HTR-8/SVneo (cell line): ENCODE measurements around the gene MAGEF1.
"Not testable (repeated sequence)": the region's sequence is repeated elsewhere in the genome, so short reads cannot be mapped to it uniquely, and the experiment has no call there.

Source experiments
- DNase-seq: peaks from one replicate; pipeline ENCODE4 v3.0.0; 2011; ENCODE audit warnings: low spot score, mixed read lengths; ENCODE audit not compliant: insufficient read length
- FAIRE-seq: peaks from 2 replicates; lab custom pipeline; 2011; peaks lifted over from hg19 to GRCh38; lab: Jason Lieb, UNC

The MAGEF1 gene

DNA sequence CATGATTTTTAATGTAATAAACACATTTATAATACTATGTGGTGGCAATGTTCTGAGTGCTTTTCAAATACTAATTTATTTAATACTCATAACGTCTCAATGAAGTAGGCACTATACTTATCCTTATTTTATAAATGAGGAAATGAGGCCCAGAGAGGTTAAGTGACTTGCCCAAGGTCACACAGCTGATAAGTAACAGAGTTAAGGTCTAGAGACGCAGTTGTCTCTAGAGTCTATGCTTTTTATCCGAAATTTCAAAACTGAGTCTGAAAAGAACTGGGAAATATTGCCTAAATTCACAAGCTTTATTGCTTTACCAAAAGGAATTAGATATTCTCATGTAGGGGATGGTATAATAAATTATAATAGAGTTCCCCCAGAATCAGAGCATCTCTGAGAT is 31.4 kb upstream of the MAGEF1 start:
- no peak for DNase-seq
- FAIRE-seq = no peak

DNA sequence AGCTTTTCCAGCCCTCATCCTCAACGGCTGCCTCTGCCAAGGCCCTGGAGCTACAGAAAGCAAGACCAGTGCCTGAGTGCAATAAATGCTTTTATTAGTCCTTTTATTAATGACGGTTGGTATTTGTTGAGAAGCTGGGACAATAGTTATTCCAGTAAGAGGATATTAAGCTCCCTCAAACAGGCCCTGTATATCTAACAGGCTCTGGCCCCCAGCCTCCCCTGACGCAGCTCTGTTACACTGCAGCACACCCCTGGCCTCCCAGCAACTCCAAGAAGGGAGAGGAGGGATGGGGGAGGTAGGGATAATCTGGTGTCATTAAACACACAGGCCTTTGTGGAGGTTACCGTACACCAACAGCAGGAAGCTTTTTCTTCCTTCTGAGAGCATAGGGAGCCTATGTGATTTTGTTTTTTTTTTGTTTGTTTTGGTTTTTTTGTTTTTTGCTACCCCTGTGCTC is 30.8 kb upstream of the MAGEF1 start:
- DNase-seq (no peak), FAIRE-seq (no peak)

DNA sequence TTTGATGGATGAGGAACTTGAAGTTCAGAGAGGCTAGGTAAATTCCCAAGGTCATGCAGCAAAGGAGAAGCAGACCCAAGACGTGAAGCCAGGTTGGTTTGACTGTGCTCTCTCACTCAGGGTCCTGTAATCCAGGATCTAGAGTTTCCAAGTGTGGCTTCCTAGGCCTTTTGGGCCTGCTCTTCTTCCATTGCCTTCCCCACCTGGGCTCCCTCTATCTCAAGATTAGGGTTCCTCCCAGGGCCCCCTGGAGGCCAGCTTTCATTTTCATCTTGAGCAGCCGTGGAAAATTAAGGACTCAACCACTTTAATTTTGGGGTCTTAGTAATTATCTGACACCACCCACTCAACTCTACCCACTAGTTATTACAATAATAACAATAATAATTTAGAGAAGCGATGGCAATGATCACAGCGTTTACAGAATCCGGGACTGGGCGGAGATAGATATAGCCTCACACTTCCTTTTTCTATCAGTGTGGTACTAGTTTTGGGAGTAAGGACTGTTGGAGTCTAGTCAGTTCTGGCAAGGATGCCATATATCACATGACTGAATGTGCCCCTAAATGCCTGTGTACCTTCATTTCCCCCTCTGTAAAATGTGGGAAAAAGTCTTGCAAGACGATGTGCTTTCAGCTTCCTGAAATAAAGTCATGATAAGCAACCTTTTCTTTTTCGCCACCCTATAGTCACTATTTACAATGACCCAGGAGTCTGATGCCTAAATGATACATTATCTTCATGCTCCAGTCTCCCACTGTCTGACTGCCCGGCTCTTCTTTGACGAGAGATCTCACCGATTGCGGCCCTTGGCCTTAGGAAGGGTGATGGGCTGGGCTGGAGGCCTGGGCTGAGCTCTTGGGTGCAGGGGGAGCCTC is 30.2 kb upstream of the MAGEF1 start:
- no peak for FAIRE-seq
- DNase-seq = no peak

DNA sequence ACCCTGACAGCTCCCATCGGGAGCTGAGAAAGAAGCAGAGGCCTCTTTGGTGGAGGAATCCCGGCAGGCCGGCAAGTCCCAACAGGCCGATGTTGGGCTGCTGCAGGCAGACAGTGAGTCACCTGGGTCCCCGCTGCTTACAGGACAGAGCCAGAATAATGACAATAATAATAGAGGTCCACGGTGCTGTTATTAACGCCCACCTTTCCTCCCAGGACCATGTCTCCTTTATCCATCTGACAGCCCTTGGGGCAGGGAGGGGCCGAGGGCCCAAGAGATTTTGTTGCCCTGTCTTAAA is 29.3 kb upstream of the MAGEF1 start:
- DNase-seq (peak; percentile 46), FAIRE-seq (no peak)

DNA sequence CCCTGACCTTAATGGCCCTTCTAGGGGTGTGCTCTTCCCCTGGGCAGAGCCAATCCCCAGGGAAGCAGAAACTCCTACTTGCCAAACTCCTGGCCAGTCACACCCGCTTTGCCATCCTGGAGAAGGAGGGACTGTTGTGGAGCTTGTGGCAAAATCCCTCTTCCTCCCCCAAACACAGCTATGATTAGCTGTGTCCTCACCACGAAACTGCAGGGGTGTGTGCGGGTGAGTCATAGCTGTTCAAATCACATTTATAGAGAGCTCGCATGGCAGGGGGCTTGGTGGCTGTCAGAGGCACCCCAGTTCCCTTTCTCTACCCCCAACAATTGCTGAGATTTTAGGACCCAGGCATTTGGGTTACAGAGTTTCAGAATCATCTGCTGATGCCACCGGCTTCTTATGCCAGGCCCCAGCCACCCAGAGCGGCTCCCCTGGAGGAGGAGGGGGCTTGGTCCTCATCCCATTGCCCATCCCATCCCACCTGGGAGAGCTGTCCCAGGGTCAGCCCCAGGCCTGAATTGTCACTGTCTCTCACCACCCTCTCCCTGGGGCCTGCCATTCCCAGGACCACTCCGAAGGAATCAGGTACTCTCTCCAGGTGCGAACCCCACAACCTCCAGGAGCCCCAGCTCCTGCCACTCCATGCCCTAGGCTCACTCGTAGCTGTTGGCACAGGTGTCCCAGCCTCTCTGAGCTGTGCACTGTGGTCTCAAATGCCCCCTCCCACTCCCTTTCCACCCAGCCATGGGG is 28.8 kb upstream of the MAGEF1 start:
- DNase-seq (peak; percentile 62), FAIRE-seq (no peak)

DNA sequence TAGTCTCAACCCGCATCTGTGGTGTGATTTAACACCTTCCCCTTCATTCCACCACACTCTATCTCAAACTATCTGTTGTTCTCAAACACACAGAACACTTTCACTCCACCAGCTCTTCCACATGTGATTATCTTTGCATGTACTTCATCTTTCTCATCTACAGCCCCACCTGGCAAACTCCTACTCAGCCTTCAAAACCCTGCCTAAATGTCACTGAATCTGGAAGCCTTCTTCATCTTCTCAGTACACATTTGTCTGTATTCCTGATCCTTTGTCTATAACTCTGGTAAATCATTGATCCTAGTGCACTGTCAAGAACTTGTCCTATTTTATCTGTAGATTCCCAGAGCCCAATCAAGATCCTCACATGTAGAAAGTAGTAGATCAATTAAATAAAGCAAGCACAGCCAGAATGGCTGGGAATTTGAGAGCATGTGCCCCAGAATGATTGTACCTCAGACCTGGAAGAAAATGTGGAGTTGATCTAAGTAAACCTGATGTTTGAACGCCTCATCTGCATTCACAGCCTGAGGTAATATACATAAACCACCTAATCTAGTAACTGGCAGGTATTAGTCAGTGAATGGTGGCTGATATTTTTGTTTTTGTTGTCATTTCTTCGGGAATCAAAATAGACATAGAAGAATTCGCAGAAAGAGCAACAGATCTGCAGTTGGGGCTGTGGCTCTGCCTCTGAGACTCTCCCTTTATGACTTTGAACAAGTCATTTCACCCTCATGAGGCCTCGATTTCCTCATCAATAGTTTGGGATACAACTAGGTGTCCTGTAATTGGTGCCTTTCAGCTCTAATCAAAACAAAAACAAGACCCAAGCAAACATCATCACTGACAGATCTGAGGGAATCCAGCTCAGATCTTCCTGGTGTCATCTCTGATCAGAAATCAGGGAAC is 28.0 kb upstream of the MAGEF1 start:
- FAIRE-seq (no peak), DNase-seq (no peak)

DNA sequence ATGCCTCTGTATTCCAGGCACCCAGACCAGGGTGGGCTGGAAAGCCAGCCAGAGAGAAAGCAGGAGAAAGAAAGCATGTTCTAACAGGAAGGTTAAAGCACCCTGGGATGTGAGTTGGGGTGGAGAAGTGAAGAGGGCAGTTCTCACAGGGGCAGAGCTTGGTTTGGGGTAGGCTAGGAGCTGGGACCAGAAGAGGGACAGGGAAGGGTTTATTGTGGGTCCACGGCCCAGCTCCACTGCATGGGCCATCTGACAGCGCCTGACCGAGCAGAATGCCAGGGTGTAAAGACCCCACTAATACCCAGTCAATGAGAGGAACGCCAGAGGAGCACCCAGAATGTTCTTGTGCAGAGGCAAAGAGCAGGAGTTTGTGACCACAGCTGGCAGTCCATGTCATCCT is 27.1 kb upstream of the MAGEF1 start:
- DNase-seq = no peak

DNA sequence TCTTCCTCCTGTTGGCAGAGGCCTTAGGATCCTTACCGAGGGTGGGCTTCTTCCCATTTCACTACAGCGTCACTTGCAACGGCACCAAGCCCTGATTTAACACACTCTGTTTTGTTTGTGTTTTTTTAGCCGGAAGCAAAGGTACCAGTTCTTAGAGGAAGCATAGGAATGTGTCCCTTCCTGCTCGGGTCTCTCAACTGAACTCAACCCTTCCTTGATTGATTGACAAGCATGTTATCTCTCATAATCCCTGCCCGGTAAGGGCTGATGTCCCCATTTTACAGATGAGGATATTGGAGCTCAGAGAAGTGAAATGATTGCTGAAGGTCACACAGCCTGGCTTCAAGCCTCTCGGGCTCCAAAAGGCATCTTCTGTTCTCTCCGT is 26.6 kb upstream of the MAGEF1 start:
- FAIRE-seq (no peak), DNase-seq (no peak)

More for the DNA sequence above, 27.1 kb upstream of the MAGEF1 start:
- no peak for FAIRE-seq

DNA sequence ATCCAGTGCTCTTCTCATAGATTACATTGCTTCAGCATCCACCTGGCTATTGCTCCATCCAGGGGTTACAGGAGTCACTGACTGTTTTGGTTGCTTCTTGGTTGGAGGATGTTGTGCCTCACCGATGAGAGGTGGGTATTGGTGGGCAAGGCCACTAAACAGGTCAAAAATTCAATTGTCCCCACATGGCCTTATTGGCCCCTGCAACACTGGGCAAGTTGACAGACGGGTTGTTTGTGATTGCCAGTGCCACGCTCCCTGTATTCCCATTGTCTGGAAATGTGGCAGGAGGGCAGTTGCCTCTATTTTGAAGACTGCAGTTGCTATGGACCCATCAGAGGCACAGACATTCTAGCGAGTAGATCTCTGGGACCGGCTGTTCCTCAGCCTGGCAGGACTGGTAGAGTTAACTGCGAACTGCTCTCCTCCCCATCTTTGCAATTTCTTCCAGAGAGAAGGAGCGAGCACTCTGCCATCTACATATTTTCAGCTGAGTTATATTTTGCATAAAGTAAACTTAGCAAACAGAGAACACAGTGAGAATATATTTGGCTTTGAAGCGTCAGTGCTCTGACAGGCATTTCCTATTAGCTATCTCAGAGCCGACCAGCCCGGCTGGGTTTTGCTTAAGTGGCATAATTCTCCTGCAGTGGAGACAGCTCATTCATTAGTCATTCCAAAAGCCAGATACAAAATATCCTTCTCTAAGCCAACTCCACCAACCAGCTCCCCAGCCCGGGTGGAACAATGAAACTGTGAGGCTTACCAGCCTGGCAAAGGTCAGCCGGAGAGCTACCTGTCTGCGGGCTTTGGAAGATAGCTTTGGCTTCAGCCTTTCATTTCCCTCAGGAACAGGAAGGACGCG is 26.0 kb upstream of the MAGEF1 start:
- FAIRE-seq (no peak), DNase-seq (peak; percentile 45)

DNA sequence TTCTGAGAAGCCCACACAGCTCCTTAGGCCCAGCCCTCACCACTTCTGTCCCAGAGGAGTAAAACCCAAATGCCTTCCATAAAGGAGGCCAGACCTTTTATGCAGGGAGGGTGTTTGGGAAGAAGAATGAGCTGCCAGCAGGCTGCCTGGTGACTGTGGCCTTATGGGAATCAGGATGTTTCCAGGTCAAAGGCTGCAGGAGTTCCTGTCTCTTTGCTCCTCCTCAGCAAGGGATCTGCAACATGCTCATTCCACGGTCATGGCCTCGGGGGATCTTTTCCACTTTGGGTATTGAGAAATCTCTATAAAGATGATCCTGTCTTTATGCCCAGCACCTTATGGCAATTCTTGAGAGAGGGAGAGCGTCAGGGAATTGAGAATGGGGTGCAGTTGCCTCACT is 25.2 kb upstream of the MAGEF1 start:
- FAIRE-seq (no peak), DNase-seq (no peak)

DNA sequence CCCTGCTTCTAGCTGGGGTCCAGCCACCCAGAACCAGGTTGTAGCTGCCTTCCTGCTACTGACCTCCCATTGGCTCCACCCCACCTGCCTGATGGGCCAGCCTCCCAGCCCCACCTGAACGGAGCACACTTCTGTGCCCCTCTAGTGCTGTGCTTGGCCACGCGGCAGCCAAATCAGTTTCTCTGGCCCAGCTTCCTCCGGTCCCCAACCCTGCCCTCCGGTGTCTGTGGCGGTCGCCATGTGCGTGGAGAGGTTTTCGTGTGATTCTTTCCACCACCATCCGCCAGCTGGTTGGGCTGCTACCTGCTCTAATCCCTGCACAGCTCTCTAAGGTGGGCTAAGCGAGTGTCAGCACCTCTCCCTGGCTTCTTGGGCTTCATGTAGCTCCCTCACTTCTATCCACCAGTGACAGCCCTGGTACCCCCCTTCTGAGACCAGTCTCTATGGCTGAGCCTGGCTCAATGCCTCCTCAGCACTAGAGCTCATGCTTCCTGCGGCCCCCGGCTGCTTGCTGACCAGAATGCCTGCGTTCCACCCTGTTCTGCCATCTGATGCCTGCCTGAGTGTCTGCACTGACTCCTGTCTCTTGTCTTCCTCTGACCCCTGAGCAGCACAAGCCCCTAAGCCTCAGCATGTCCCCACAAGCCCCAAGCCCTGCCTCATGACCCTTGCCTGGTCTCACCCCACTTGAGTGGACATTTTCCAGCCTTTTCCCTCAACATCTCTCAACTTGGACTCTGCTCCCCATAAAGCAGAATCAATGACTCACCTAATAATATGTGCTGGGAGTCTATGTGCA is 23.2 kb upstream of the MAGEF1 start:
- DNase-seq (no peak), FAIRE-seq (no peak)

DNA sequence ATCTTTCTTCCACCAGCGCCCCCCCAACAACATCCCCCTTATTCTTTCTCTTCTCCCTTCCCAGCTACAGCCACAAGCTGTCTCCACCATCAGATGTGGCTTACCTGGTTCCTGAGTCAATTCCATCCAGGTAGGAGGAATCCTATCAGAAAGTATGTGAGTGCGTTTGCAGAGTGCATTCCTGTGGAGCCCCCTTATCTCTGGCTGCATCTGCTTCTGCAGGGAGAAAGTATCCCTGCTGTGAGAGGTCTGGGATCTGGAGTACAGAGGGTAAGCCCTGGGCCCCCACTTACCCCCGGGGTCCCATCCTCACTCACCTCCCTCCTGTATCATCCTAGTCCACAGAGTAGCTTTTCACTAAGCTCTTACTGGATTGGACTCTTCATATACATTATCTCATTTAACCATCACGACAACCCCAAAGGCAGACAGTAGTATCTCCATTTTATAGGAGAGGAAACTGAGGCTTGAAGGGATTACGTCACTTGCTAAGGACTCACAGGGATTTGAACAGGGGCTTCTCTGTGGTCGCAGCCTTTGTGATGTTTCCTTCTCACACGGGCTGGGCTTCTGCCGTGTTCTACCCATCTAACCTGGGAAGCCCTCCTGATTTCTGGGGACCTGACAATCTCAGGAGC is 22.2 kb upstream of the MAGEF1 start:
- DNase-seq (no peak), FAIRE-seq (no peak)

DNA sequence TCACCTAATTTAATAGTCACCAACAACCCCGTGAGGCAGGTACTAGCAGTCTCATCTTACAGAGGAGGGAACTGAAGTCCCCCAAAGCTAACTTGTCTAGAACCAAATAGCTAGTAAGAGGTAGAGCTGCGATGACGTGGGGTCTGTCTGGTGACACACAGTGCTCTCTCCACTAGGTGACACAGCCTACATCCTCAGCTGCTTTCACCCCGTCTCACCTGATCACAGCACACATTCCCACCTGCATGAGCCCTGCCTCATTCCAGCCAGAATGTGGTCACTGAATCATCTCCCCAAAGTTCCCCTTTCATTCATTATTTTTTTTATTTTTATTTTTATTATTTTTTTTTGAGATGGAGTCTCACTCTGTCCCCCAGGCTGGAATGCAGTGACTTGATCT is 21.3 kb upstream of the MAGEF1 start:
- FAIRE-seq = no peak
- no peak for DNase-seq

DNA sequence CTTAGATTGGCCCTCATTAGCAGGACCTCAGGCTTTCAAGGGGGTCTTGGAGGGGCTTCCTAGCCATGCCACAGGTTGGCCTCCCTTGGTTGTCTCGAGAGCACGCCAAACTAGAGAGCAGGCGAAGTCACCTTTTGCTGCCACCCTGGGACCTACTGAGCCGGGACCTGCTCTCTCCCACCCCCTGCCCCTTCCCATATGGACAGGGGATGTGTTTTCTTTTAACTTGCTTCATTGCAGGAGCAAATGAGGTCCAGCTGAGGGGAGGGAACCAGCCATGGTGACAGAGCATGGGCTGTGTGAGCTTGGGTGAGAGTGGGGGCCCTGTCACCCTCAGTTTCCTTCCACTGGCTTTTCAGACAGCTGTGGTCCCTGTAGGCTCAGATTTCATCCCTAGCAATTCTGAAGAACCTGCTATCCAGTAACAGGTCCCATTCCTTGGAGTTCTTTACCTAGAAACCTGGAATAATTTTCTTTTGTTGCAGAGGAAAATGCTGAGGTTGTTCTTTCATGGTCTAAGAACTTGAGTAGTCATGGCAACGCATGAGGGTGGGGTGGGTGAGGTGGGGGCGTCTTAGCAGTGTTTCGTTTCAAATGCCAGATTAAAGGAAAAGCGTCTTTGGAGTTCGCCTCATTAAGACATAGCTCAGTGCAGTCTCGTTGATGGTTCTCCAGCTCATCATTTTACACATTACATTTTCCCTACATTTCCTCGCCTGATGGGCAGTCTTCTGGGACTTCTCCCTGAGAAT is 20.1 kb upstream of the MAGEF1 start:
- FAIRE-seq (no peak), DNase-seq (no peak)

DNA sequence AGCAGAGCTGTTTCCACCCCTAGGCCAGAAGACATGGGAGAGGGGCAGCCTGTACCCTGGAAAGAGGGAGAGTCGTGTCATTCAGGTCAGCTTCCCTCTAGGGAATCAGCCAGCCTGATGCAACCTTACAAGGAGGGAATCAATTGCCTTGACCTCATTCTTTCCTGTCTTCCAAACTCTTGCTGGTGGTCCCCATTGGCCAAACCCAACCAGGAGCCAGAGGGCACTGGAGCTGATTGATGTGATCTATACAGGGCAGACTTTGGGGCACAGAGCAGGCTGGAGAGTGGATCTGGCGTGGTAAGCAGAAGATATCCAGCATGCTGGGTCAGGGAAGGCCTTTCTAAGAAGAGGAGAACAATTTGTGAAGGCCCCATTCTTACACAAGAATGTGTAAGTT is 19.1 kb upstream of the MAGEF1 start:
- DNase-seq = no peak
- no peak for FAIRE-seq

DNA sequence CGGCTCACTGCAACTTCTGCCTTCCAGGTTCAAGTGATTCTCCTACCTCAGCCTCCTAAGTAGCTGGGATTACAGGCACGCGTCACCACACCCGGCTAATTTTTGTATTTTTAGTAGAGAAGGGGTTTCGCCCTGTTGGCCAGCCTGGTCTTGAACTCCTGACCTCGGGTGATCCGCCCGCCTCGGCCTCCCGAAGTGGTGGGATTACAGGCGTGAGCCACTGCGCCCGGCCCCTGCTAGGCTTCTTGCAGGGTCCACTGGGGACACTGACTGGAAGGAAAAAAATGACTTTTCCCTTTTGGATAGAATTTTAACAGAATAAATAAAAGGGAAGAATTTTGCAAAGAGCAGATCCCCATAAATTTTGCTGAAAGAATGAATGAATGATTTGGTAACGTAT is 17.3 kb upstream of the MAGEF1 start:
- FAIRE-seq, DNase-seq: not testable (repeated sequence)

DNA sequence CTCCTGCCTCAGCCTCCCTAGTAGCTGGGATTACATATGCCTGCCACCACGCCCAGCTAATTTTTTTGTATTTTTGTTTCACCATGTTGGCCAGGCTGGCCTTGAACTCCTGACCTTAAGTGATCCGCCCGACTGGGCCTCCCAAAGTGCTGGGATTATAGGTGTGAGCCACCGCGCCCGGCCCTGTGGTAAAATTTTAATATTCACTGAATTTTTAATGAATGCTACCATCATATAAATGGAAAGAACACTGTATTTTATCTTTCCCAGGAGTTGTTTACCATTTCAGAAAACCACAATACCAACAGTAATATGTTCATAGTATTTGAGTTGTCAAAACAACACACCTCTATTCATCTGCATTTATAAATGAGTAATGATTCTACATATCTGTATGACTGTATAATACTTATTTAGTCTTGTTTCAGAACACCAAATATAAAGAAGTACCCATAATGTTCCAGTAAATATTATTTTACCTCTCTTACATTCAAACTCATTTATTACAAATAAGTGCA is 16.2 kb upstream of the MAGEF1 start:
- FAIRE-seq = no peak
- no peak for DNase-seq
